Vagina (tissue), 2 donors: ENCODE measurements around the gene DPYSL4.

Experiments used
- CTCF ChIP-seq, 3 experiments: fragments of 450-650 bp in 2 of 3; fragments of 200-600 bp in 1 of 3; sonication (generic) in 1 of 3; IDR thresholded peaks; one replicate each; pipeline ENCODE4 v1.5.1; 2017 to 2019; ENCODE audit warnings: antibody characterized with exemption in 3 of 3, mild to moderate bottlenecking in 2 of 3, moderate library complexity in 2 of 3
- POLR2A ChIP-seq, 2 donors: fragments of 450-650 bp; IDR thresholded peaks; one replicate each; pipeline ENCODE4 v1.6.1; 2017; ENCODE audit warnings: antibody characterized with exemption in 2 of 2, mild to moderate bottlenecking in 2 of 2, moderate library complexity in 2 of 2

GRCh38 chr10:132229096-132229495 lies 42.3 kb downstream of the DPYSL4 start:
- TF ChIP-seq CTCF (IDR thresholded peaks at IDR 0.05) (no peak), POLR2A (IDR thresholded peaks at IDR 0.05) (no peak)
